Medulla oblongata (tissue), 1 donor: ENCODE measurements around the gene MRLN.

Experiments
- DNase-seq: peaks from one replicate; pipeline ENCODE4 v3.0.0-alpha.2; 2015; ENCODE audit errors: extremely low spot score

The MRLN gene

DNA sequence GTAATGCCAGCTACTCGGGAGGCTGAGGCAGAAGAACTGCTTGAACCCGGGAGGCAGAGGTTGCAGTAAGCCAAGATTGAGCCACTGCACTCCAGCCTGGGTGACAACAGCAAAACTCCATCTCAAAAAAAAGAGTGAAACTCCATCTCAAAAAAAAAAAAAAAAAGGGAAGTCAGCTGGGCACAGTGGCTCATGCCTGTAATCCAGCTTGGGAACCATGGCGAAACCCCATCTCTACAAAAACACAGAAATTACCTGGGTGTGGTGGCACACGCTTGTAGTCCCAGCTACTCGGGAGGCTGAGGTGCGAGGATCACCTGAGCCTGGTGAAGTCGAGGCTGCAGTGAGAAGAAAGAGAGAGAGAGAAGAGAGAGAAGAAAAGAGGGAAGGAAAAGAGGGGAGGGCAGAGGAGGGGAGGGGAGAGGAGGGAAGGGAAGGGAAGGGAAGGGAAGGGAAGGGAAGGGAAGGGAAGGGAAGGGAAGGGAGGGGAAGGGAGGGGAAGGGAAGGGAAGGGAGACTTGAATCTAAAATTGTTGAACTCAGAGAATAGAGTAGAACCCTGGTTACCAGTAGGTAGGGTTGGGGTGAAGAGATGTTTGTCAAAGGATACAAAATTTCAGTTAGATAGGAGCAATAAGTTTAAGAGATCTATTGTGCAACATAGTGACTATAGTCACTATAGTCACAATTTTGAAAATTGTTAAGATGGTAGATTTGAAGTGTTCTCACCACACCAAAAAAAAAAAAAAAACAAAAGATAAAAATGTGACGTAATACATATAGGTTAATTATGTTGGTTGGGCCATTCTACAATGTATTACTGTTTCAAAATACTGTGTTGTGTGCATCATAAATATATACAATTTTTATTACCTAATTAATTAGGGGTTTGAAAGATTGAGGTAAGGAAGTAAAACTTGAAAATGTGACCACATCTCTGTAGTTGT, 46.1 kb downstream of the MRLN start:
- no peak for DNase-seq

DNA sequence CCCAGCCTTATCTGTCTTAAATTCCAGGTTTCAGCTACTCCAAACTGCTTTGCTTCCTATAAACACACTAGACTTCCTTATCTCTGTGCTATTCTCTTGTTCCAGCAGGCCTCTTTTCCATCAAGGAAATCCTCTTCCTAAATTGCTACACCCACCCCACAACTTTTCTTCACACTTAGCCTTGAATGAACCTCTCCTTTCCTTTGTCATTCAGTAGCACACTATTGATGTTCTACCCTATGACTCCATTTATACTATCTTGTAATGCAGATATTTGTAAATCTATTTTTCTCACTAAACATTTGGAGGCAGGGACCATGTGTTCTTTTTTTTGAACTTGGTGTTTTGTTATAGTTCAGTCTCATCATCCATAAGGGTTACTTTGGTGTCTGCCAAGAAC, 47.3 kb downstream of the MRLN start:
- DNase-seq, result no peak

- no peak for DNase-seq
Observed at GRCh38 chr10:59704630-59705029, 48.6 kb downstream of the MRLN start.

DNA sequence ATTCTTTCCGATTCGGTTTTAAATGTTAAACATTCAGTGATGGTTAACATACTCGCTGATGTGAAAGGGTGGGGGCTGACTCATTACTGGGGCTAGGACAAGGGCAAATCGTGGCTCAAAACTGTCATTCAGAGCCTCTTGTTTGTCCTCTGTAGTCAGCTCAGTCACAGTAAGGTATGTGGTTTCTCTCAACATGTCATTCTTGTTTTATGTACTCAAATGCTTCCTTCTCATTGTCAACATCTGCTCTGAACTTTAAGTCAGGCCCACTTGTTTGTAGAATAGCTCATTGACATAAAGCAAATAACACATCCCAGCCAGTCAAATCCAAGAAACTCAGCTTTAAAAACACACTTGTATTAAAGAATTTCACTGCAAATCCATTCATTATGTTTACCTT, 50.9 kb downstream of the MRLN start:
- no peak for DNase-seq

DNA sequence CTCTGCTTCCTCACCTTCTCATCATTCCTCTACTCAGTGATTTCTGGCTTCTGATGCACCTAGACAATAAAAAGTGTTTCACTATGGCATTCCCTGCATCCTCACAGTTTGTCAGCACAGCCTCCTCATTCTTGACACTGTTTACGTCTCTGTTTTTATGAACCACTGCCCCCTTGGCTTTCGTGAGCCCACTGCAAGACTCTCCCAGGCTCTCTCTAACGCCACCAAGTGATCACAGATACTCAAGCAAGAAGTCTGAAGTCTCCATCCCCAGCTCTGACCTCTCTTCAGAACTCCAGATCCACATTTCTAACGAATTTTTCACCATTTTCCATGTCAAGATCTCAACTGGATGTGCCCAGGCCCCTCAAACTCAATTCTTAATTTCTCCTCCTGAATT, 52.5 kb downstream of the MRLN start:
- DNase-seq, result no peak

- peak; percentile 70 for DNase-seq
Observed at GRCh38 chr10:59698326-59698725, 54.9 kb downstream of the MRLN start.

DNA sequence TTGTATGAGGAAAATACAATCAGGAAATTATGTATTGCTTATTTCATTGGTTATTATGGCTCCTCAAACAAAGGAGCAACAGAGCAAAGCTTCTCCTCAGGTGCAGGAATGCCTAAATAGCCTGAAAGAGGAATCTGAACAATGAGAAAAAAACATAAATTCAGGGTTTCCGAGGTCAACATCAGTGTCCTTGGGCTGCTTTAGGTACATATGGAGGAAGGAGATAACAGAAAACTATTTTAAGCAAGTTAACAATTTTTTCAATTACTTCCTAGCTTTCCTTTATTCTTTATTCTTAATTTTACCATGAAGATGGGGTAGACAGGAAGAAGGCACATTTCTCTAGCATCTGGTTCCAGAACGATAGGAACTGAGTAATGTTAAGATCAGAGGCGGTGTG, 57.6 kb downstream of the MRLN start:
- DNase-seq, result no peak

DNA sequence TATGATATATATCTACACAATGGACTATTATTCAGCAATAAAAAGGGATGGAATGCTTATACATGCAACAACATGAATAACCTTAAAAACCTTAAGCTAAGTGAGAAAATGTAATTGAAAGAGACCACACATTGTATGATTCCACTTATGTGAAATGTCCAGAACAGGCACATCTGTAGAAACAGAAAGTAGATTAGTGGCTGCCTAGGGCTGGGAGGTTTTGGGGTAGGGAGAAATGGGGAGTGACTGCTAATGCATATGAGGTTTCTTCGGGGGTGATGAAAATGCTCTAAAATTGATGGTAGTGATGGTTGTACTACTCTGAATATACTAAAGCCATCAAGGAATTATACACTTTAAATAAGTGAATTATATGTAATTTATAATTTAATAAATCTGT, 58.3 kb downstream of the MRLN start:
- no peak for DNase-seq

- no peak for DNase-seq
Observed at GRCh38 chr10:59692113-59692512, 61.1 kb downstream of the MRLN start.

- no peak for DNase-seq
Observed at GRCh38 chr10:59688921-59689351, 64.3 kb downstream of the MRLN start.

- no peak for DNase-seq
Observed at GRCh38 chr10:59687657-59688056, 65.6 kb downstream of the MRLN start.
